ENCODE measurements around the gene PRUNE2.

The PRUNE2 gene

DNA sequence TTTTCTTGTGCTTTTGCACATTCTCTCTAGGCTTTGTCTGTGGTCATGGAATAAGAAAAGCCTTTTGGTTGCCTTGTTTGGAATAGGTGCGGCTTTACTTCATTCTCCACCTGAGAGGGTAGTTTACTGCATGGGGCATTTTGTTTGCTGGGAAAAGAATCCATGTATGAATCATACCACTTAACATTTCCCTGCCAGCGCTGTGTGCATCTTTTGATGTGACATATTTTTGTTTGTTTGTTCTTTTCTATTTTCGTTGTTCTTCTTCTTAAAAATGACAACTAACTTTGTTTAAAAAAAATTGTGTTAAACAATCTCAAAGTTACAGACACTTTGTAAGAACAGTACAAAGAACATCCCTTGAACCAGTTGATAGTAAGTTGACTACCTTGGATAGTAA is 333.8 kb downstream of the PRUNE2 start:
- TF ChIP-seq, protein P1, sequence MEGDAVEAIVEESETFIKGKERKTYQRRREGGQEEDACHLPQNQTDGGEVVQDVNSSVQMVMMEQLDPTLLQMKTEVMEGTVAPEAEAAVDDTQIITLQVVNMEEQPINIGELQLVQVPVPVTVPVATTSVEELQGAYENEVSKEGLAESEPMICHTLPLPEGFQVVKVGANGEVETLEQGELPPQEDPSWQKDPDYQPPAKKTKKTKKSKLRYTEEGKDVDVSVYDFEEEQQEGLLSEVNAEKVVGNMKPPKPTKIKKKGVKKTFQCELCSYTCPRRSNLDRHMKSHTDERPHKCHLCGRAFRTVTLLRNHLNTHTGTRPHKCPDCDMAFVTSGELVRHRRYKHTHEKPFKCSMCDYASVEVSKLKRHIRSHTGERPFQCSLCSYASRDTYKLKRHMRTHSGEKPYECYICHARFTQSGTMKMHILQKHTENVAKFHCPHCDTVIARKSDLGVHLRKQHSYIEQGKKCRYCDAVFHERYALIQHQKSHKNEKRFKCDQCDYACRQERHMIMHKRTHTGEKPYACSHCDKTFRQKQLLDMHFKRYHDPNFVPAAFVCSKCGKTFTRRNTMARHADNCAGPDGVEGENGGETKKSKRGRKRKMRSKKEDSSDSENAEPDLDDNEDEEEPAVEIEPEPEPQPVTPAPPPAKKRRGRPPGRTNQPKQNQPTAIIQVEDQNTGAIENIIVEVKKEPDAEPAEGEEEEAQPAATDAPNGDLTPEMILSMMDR (IDR thresholded peaks at IDR 0.05), result no peak

DNA sequence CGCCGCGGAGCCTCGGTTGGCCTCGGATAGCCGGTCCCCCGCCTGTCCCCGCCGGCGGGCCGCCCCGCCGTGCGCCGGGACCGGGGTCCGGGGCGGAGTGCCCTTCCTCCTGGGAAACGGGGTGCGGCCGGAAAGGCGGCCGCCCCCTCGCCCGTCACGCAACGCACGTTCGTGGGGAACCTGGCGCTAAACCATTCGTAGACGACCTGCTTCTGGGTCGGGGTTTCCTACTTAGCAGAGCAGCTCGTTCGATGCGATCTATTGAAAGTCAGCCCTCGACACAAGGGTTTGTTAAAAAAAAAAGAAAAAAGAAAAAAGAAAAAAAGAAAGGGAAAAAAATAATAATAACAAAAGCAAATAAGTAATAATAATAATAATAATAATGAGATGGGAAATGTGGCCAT is 334.2 kb downstream of the PRUNE2 start:
- TF ChIP-seq, protein P1 (IDR thresholded peaks at IDR 0.05), result no peak

DNA sequence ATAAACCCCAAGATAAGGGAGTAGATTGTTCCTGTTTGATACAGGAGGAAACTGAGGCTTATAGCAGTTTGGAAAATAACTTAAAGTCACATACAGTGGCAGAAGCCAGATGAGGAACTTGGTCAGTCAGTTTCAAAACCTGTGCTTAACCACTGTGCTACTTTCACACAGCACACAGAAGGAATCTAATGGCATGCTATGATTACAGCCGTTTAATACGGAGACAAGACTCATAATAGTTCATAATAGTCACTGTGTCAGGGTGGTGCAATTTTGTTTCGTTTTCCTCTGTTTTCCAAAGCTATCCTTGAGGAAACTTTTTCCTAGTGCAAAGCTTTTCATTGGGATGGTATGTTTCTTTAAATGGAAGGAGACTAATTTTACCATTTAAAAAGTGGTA is 334.6 kb downstream of the PRUNE2 start:
- TF ChIP-seq, protein P1 (IDR thresholded peaks at IDR 0.05), result no peak

DNA sequence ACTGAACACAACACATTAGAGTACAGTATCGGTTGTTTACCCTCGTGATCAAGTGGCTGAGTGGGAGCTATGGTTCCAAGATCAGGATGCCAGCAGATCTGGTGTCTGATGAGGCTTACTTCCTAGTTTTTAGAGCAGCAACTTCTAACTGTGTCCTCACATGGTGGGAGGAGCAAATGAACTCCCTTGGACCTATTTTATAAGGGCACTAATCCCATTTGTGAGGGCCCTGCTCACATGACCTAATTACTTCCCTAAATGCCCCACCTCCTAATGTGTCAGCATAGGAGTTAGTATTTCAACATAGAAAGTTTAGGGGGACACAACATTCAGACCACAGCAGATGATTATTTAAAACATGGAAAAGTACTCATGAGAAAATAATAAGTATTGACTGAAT is 335.1 kb downstream of the PRUNE2 start:
- TF ChIP-seq, protein P1 (IDR thresholded peaks at IDR 0.05), result no peak

DNA sequence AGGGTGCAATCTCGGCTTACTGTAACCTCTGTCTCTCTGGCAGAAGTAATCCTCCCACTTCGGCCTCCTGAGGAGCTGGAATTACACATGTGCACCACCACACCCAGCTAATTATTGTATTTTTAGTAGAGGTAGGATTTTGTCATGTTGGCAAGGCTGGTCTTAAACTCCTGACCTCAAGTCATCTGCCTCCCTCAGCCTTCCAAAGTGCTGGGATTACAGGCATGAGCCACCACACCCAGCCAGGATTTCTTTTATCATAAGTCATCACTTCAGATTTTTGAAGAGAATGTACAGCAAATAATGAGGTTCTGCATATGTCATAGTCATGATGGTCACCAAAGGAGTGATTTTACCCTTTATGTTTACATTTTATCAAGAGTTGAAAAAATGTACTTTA is 338.8 kb downstream of the PRUNE2 start:
- TF ChIP-seq, protein P1 (IDR thresholded peaks at IDR 0.05), result no peak

DNA sequence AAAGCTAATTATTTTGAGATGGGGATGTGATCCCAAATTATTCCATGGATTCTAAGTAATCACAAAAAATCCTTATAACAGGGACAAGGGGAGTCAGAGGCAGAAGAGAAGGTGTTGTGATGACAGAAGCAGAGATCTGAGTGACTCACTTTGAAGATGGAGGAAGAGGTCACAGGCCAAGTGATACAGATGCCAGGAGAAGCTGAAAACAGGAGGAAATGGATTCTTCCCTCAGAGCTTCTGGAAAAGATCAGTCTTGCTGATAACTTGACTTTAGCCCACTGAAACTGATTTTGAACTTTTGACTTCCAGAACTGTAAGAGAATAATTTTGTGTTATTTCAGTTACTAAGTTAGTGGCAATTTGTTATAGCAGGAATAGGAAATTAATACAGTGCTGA is 341.6 kb downstream of the PRUNE2 start:
- TF ChIP-seq, protein P1 (IDR thresholded peaks at IDR 0.05), result no peak

- TF ChIP-seq, protein P1 (IDR thresholded peaks at IDR 0.05), result no peak
These were observed 343.4 kb downstream of the PRUNE2 start for GRCh38 chr9:76562511-76562911.

- TF ChIP-seq, protein P1 (IDR thresholded peaks at IDR 0.05), result no peak
These were observed 344.0 kb downstream of the PRUNE2 start for GRCh38 chr9:76561900-76562299.
